SK-N-SH (cell line): ENCODE measurements around the gene DSP. TPM values are rescaled to one million over a fixed set of nuclear protein-coding genes. Genes with fewer than 3 reads are reported as not detected.

Source experiments
- CTCF ChIA-PET: fragments of 300-600, 350-600 bp; formaldehyde crosslinking; extraction: SDS; loops from one replicate; lab custom pipeline; 2021; lab: Yijun Ruan, JAX
- POLR2A ChIA-PET: fragments of 350-600 bp; sonication (Branson Sonifier 250); formaldehyde crosslinking; extraction: SDS; loops from one replicate; lab custom pipeline; 2020; ENCODE audit warnings: antibody characterized with exemption, inconsistent platforms; lab: Yijun Ruan, JAX
- DNase-seq: peaks from one replicate; pipeline ENCODE4 v3.0.0; 2012
- H2AFZ ChIP-seq: fragments of 200-600 bp; sonication (generic); 2 replicates; pipeline ENCODE4 v1.8.1; 2016; ENCODE audit warnings: antibody characterized with exemption, mild to moderate bottlenecking, low read depth
- H3F3A ChIP-seq: fragments of 200-600 bp; sonication (generic); replicated peaks from 2 replicates; pipeline ENCODE3; 2016; ENCODE audit warnings: antibody characterized with exemption, mild to moderate bottlenecking; ENCODE audit not compliant: insufficient read depth
- H3K27ac ChIP-seq, 2 experiments: fragments of 200-500 bp in 1 of 2; fragments of 200-600 bp in 1 of 2; sonication (Bioruptor generic) in 1 of 2; sonication (generic), shearing (Covaris generic) in 1 of 2; 2 replicates each; pipeline versions ENCODE4 v1.5.1 to v1.6.1; 2014 to 2016; ENCODE audit warnings: low read depth in 2 of 2, inconsistent platforms in 1 of 2, low read length in 1 of 2, mild to moderate bottlenecking in 1 of 2, mixed read lengths in 1 of 2
- H3K27me3 ChIP-seq: fragments of 200-600 bp; sonication (generic), shearing (Covaris generic); 2 replicates; pipeline ENCODE4 v1.6.1; 2016; ENCODE audit warnings: mixed run types; ENCODE audit not compliant: insufficient read depth
- H3K36me3 ChIP-seq, 2 experiments: fragments of 200-500 bp in 1 of 2; fragments of 200-600 bp in 1 of 2; sonication (Bioruptor generic) in 1 of 2; sonication (generic) in 1 of 2; replicated peaks in 1 of 2; 2 replicates each; pipeline versions ENCODE3 to v1.5.1; 2014 to 2016; ENCODE audit warnings: low read length in 1 of 2, mild to moderate bottlenecking in 1 of 2; ENCODE audit not compliant: insufficient read depth in 2 of 2, control insufficient read depth in 1 of 2
- H3K4me1 ChIP-seq, 2 experiments: fragments of 200-500 bp in 1 of 2; fragments of 200-600 bp in 1 of 2; sonication (Bioruptor generic) in 1 of 2; sonication (generic), shearing (Covaris generic) in 1 of 2; 2 replicates each; pipeline versions ENCODE4 v1.5.1 to v1.6.1; 2014 to 2016; ENCODE audit warnings: low read depth in 1 of 2, low read length in 1 of 2, mixed run types in 1 of 2; ENCODE audit not compliant: insufficient read depth in 2 of 2, control insufficient read depth in 1 of 2
- H3K4me2 ChIP-seq: fragments of 200-600 bp; sonication (generic), shearing (Covaris generic); 2 replicates; pipeline ENCODE4 v1.6.1; 2017; ENCODE audit warnings: mixed run types
- H3K4me3 ChIP-seq, 2 experiments: fragments of 200-500 bp in 1 of 2; fragments of 200-600 bp in 1 of 2; sonication (Bioruptor generic) in 1 of 2; sonication (generic), shearing (Covaris generic) in 1 of 2; 2 replicates each; pipeline versions ENCODE4 v1.5.1 to v1.8.1; 2014 to 2016; ENCODE audit warnings: low read depth in 2 of 2, inconsistent platforms in 1 of 2, low read length in 1 of 2, mild to moderate bottlenecking in 1 of 2, mixed read lengths in 1 of 2, moderate library complexity in 1 of 2
- H3K79me2 ChIP-seq: fragments of 200-600 bp; sonication (generic); 2 replicates; pipeline ENCODE4 v1.8.1; 2017; ENCODE audit warnings: mild to moderate bottlenecking; ENCODE audit not compliant: insufficient read depth
- H3K9ac ChIP-seq: fragments of 200-600 bp; sonication (generic); 2 replicates; pipeline ENCODE4 v1.6.1; 2017; ENCODE audit warnings: mixed run types
- H3K9me2 ChIP-seq: fragments of 200-600 bp; sonication (generic); 2 replicates; pipeline ENCODE4 v1.6.1; 2017; ENCODE audit warnings: mixed run types
- H3K9me3 ChIP-seq: fragments of 200-600 bp; sonication (generic); 2 replicates; pipeline ENCODE4 v1.6.1; 2017; ENCODE audit warnings: mixed run types, mild to moderate bottlenecking, moderate library complexity
- H4K20me1 ChIP-seq: fragments of 200-600 bp; sonication (generic); 2 replicates; pipeline ENCODE4 v1.6.1; 2017; ENCODE audit warnings: mild to moderate bottlenecking, mixed run types; ENCODE audit not compliant: insufficient read depth
- ELF1 ChIP-seq: IDR thresholded peaks from 2 replicates; pipeline ENCODE4 v1.4.0; 2012
- EZH2phosphoT487 ChIP-seq: fragments of 200-600 bp; sonication (generic); IDR thresholded peaks from 2 replicates; pipeline ENCODE4 v1.6.1; 2017; ENCODE audit warnings: low read depth, mixed run types, mild to moderate bottlenecking, antibody characterized with exemption, moderate library complexity, borderline replicate concordance
- FOXM1 ChIP-seq: IDR thresholded peaks from 2 replicates; pipeline ENCODE4 v1.4.0; 2012; ENCODE audit warnings: low read depth, mild to moderate bottlenecking
- GABPA ChIP-seq: IDR thresholded peaks from 2 replicates; pipeline ENCODE4 v1.4.0; 2012; ENCODE audit warnings: low read depth, mild to moderate bottlenecking
- GATA2 ChIP-seq: sonication (generic); formaldehyde crosslinking; IDR thresholded peaks from 2 replicates; pipeline ENCODE4 v1.5.0; 2020; ENCODE audit warnings: mild to moderate bottlenecking, missing genetic modification reagents
- MEF2A ChIP-seq: IDR thresholded peaks from 2 replicates; pipeline ENCODE4 v1.4.0; 2012; ENCODE audit warnings: low read depth, borderline replicate concordance
- NFIC ChIP-seq: IDR thresholded peaks from 2 replicates; pipeline ENCODE4 v1.4.0; 2012; ENCODE audit warnings: borderline replicate concordance
- POLR2AphosphoS5 ChIP-seq: IDR thresholded peaks from 2 replicates; pipeline ENCODE4 v1.6.1; 2012; ENCODE audit warnings: low read depth, low read length
- RCOR1 ChIP-seq: fragments of 150-350 bp; IDR thresholded peaks from 2 replicates; pipeline ENCODE4 v1.6.1; 2017; ENCODE audit warnings: antibody characterized with exemption, low read length
- SIN3A ChIP-seq: IDR thresholded peaks from 2 replicates; pipeline ENCODE4 v1.6.1; 2012; ENCODE audit warnings: low read depth, mild to moderate bottlenecking, low read length, moderate library complexity, borderline replicate concordance
- TAF1 ChIP-seq: IDR thresholded peaks from 2 replicates; pipeline ENCODE4 v1.6.1; 2012; ENCODE audit warnings: low read depth, mild to moderate bottlenecking, low read length, moderate library complexity, borderline replicate concordance
- TEAD4 ChIP-seq: IDR thresholded peaks from 2 replicates; pipeline ENCODE4 v1.4.0; 2012; ENCODE audit warnings: mild to moderate bottlenecking, borderline replicate concordance; ENCODE audit not compliant: insufficient read depth
- YY1 ChIP-seq: IDR thresholded peaks from 2 replicates; pipeline ENCODE4 v1.4.0; 2012; ENCODE audit warnings: low read depth, mild to moderate bottlenecking
- WGBS: methylation state at CpG from one replicate; pipeline ENCODE4 v1.1.6; 2017; ENCODE audit warnings: low lambda C conversion rate; 5-methylcytosine and 5-hydroxymethylcytosine counted together
- polyA plus RNA-seq, 3 experiments: library from polyadenylated mRNA; depleted of rRNA; stranded (reverse); fragments of >200 nt; gene quantifications; 2 replicates each; pipeline ENCODE4 v1.2.3, GENCODE V29; 2012
- TF ChIP-seq, protein P1 (sequence below): IDR thresholded peaks from 2 replicates; pipeline ENCODE4 v1.4.0; 2012; ENCODE audit warnings: low read depth
- TF ChIP-seq, protein P2 (sequence below): IDR thresholded peaks from 2 replicates; pipeline ENCODE4 v1.4.0; 2012; ENCODE audit warnings: low read depth, borderline replicate concordance
- TF ChIP-seq, protein P3 (sequence below): IDR thresholded peaks from 2 replicates; pipeline ENCODE4; 2012
- TF ChIP-seq, protein P4 (sequence below): fragments of 150-350 bp; IDR thresholded peaks from 2 replicates; pipeline ENCODE4 v1.6.1; 2016; ENCODE audit warnings: mild to moderate bottlenecking, low read depth, low read length

Gene DSP
- polyA plus RNA-seq, 1 of the 3 experiments (the other 2 are of a cell fraction): 0.02 TPM

DNA sequence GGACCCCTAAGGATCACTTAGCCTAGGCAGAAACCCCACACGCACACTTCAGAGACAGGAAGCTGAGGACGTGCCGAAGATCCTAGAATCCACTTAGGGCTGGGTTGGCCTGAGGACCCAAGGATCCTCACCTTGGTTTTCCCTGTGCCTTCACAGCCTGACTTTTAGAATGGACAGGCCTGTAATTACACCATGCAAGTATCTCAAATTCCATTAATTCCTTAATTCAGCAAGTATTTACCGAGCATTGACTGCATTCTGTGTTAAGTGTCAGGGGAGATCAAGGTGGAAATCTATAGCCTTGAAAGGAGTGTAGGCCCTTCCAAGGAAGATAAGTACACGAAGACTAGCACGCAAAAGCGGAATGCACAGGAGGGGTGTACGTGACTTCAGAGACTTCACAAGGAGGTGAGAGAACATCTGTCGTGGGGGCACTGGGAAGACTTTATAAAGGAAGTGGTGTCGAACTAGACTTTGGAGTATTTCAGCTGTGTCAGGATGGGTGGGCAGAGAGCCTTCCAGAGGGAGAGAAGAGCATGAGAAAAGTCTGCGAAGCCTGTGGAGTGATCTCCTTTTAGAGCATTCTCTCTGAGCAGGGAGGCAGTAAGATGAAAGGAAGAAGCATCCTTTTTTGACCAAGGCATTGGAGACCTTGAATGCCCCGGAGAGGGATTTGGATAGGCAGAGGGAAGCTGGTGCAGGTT, 4.0 kb downstream of the DSP start:
- Histone ChIP-seq H2AFZ (no peak overlapping the region), H3K36me3 (no peaks in the 10 kb centered on the region), H3K27ac (no peak overlapping the region), H3K4me3 (no peak overlapping the region), H3K79me2 (no peaks in the 10 kb centered on the region), H3K27me3 (peaks cover 93% of the 10 kb centered on the region), H3F3A (no peaks in the 10 kb centered on the region), H3K9me3 (no peaks in the 10 kb centered on the region), H4K20me1 (no peaks in the 10 kb centered on the region), H3K9ac (no peak overlapping the region), H3K4me2 (no peak overlapping the region), H3K4me1 (no peaks in the 10 kb centered on the region; a peak in 1 of 4 replicates), H3K9me2 (no peaks in the 10 kb centered on the region)
- TF ChIP-seq, protein P1, sequence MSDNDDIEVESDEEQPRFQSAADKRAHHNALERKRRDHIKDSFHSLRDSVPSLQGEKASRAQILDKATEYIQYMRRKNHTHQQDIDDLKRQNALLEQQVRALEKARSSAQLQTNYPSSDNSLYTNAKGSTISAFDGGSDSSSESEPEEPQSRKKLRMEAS: no peak
- TF ChIP-seq, protein P2, sequence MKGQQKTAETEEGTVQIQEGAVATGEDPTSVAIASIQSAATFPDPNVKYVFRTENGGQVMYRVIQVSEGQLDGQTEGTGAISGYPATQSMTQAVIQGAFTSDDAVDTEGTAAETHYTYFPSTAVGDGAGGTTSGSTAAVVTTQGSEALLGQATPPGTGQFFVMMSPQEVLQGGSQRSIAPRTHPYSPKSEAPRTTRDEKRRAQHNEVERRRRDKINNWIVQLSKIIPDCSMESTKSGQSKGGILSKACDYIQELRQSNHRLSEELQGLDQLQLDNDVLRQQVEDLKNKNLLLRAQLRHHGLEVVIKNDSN: no peak
- TF ChIP-seq, protein P3, sequence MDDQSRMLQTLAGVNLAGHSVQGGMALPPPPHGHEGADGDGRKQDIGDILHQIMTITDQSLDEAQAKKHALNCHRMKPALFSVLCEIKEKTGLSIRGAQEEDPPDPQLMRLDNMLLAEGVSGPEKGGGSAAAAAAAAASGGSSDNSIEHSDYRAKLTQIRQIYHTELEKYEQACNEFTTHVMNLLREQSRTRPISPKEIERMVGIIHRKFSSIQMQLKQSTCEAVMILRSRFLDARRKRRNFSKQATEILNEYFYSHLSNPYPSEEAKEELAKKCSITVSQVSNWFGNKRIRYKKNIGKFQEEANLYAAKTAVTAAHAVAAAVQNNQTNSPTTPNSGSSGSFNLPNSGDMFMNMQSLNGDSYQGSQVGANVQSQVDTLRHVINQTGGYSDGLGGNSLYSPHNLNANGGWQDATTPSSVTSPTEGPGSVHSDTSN: no peak
- no peak for DNase-seq
- WGBS: 54% methylated on average over 12 of the region's 12 CpGs
- ChIA-PET CTCF (interaction anchor here (0.6 to 0.9 kb wide), 3 partner anchors 10 to 132 kb away, joined by 3 read pairs; no protein-coding TSS in a partner anchor), POLR2A (no interaction called here)

DNA sequence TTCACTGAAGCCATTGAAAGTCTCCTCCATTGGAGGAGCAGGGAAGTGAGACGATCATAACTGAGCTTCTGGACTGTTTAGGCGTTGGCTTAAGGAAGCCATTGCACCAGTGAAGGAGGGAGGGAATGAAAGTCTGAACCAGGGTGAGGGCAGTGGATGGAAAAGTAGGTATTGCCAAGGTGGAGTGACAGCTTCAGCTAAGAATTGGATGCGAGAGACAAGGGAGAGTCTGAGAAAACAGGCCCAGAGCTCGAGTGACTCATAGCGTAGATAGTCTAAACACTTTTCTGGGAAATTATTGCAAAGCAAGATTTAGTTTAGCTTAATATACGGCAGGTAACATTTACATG, 4.5 kb downstream of the DSP start:
- H3K9me3 ChIP-seq: no peaks in the 10 kb centered on the region
- H3K4me1 ChIP-seq: no peaks in the 10 kb centered on the region; a peak in 1 of 4 replicates
- H3K9me2 ChIP-seq: no peaks in the 10 kb centered on the region
- no peak overlapping the region for H3K9ac ChIP-seq
- POLR2A ChIA-PET: no interaction called here
- TF ChIP-seq TEAD4 (no peak), SIN3A (no peak), GATA2 (CRISPR knock-in tag) (no peak), EZH2phosphoT487 (no peak), POLR2AphosphoS5 (no peak), TAF1 (no peak), MEF2A (no peak), FOXM1 (no peak), ELF1 (no peak), RCOR1 (no peak), NFIC (no peak), YY1 (no peak), GABPA (no peak)
- TF ChIP-seq, protein P4, sequence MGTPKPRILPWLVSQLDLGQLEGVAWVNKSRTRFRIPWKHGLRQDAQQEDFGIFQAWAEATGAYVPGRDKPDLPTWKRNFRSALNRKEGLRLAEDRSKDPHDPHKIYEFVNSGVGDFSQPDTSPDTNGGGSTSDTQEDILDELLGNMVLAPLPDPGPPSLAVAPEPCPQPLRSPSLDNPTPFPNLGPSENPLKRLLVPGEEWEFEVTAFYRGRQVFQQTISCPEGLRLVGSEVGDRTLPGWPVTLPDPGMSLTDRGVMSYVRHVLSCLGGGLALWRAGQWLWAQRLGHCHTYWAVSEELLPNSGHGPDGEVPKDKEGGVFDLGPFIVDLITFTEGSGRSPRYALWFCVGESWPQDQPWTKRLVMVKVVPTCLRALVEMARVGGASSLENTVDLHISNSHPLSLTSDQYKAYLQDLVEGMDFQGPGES: no peak
- TF ChIP-seq, protein P1: no peak
- H3K27ac ChIP-seq: no peak overlapping the region
- H4K20me1 ChIP-seq: no peaks in the 10 kb centered on the region
- H3K36me3 ChIP-seq: no peaks in the 10 kb centered on the region
- no peak overlapping the region for H3K4me3 ChIP-seq
- no peak for DNase-seq
- no peaks in the 10 kb centered on the region for H3F3A ChIP-seq
- WGBS: 37% methylated on average over 6 of the region's 6 CpGs
- no peak overlapping the region for H2AFZ ChIP-seq
- peaks cover 90% of the 10 kb centered on the region for H3K27me3 ChIP-seq
- H3K4me2 ChIP-seq: no peak overlapping the region
- CTCF ChIA-PET: interaction anchor here (0.6 to 0.9 kb wide), 3 partner anchors 10 to 132 kb away, joined by 3 read pairs; no protein-coding TSS in a partner anchor
- no peaks in the 10 kb centered on the region for H3K79me2 ChIP-seq
